Raji (cell line): ENCODE results near the gene GAPDHS.

Source experiments
- POLR2A ChIP-seq: IDR thresholded peaks from 2 replicates; pipeline ENCODE4 v1.6.1; 2011; ENCODE audit warnings: low read depth, low read length, control low read depth; ENCODE audit not compliant: insufficient read depth

Gene GAPDHS

DNA sequence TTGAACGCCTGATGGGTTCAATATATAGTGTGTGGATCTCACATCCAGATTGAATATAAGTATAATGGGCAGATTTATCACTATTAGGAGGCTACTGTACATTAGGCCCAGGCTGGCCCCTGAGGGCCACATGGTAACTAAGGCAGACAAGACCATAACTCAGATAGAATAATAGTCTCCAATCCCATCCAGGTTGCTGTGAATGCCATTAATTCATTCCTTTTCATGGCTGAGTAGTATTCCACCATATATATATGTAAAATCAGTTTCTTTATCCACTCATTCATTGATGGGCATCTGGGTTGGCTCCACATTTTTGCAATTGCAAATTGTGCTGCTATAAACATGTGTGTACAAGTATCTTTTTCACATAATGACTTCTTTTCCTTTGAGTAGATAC, 44.7 kb downstream of the GAPDHS start:
- no peak for TF ChIP-seq POLR2A

DNA sequence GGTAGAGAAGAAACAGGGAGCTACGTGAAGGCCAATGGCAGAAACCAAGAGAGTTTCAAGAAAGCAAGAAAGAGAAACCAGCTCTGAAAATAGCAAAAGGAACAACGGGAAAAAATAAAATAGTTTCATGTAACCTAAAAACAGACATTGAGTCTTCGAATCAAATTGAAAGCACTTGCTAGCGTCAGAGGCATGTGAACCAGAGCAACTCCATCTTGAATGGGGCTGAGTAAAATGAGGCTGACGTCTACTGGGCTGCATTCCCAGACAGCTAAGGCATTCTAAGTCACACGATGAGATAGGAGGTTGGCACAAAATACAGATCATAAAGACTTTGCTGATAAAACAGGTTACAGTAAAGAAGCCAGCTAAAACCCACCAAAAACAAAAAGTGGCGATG, 45.5 kb downstream of the GAPDHS start:
- no peak for TF ChIP-seq POLR2A

DNA sequence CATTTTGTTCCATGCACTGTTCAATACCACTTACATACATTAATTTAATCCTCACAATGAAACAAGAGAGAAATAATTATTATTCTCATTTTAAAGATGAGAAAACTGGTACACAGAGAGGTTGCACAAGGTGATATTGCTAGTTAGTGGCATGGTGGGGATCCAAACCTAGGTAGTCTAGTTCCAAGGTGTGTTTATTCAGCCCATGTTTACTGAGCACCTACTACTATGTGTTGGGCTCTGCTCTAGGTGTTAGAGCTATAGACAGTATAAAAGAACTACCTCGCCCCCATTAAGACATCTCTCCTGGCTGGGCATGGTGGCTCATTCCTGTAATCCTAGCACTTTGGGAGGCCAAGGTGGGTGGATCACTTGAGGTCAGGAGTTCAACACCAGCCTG, 49.5 kb downstream of the GAPDHS start:
- TF ChIP-seq POLR2A, result no peak

DNA sequence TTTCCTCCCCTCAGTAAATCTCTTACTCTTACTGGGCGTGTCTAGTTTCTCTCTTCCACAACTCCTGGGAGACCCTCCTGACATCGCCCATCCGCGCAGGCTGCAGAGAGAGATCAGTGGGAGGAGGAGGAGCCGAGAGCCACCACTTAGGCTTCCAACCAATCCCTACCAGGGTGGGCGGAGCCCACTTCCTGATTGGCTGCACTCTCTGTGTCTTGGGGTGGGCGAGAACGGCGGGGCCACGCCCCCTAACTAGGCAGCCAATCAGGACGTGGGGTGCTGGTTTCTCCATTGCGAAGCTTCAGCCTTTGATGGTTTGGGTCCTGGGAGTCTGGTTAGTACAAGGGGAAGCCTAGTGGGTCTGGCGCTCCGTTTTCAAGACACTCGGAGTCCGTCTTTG, 52.6 kb downstream of the GAPDHS start, which contains the start of gene PMIS2:
PMIS2 (plus strand) TSS at position 326 of the 400 bp plus-strand sequence. CDS start 87 bp downstream, outside the sequence.
- TF ChIP-seq POLR2A, result no peak

DNA sequence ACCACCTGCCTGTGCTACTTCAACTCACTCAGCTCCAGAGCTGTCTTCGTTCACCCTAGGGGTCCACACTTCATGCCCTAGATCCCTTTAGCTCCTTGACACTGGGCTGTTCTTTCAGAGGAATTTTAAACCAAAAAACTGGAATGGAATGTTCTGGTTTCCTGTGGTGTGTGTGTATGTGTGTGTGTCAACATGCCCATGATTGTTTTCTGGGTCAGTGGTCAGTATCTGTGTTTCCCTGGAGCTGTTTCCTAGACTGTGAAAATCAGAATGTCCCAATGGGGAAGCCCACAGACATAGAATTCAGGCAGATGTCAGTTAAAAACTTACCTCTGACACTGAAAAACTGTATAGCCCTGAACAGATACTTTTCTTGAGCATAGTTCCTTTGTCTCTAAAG, 54.1 kb downstream of the GAPDHS start:
- TF ChIP-seq POLR2A, result no peak

DNA sequence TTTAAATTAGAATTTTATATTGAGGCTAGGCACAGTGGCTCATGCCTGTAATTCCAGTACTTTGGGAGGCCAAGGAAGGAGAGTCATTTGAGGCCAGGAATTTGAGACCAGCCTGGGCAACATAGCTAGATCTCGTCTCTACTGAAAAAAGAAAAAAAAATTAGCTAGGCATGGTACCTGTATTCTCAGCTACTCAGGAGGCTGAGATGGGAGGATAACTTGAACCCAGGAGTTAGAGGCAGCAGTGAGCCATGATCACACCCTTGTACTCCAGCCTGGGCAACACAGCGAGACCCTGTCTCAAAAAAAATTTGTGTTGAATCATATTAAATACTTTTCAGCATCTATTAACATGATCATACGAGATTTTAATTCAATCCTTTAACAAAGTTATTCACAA, 57.6 kb downstream of the GAPDHS start:
- no peak for TF ChIP-seq POLR2A

DNA sequence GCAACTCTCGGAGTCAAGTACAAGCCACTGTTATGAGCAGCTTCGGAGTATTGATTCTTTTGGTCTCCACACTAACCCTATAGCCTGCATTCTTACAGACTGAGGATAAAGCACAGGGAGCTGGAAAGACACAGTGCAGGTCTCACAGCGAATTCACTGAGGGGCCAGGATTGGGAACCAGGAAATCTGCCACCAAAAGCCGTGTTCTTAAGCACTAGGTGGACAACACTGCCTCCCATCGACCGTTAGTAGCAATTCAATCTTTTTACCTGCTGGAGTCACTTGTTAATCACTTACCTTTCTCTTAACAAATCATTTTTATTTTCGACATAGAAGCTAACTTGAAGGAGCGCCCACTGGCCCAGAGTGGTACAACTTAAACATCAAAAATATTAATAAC, 59.0 kb downstream of the GAPDHS start:
- TF ChIP-seq POLR2A, result no peak
